H1 (cell line): ENCODE results near the gene SMIM1. TPM values are rescaled to one million over a fixed set of nuclear protein-coding genes. Genes with fewer than 3 reads are reported as not detected.

Source experiments
- ASH2L ChIP-seq: fragments of 200-600, 300-600 bp; sonication (generic); IDR thresholded peaks from one replicate; pipeline ENCODE4 v1.7.1; 2017; ENCODE audit warnings: low read length
- RXRA ChIP-seq: IDR thresholded peaks from 2 replicates; pipeline ENCODE4 v1.6.1; 2011; ENCODE audit warnings: low read depth, mild to moderate bottlenecking, low read length, moderate library complexity; ENCODE audit not compliant: insufficient read depth
- polyA plus RNA-seq, 7 experiments: library from polyadenylated mRNA; depleted of rRNA in 3 of 7; stranded (reverse) in 5 of 7; unstranded in 2 of 7; fragments of >200 nt in 5 of 7; fragments of 200-250 nt in 2 of 7; gene quantifications; 1 replicate in 5 of 7; 2 replicates in 1 of 7; 4 replicates in 1 of 7; pipeline versions ENCODE4 v1.2.1 to v1.2.3, GENCODE V29; 2011 to 2013; ENCODE audit warnings: missing spikeins in 2 of 7, mixed read lengths in 2 of 7
- total RNA-seq: library from RNA; stranded (reverse); fragmentation: NEBNext Ultra II Directional; extraction: Animal tissue kit (Norgen Biotek cat#: 25700); gene quantifications from 2 replicates; pipeline ENCODE4 v1.2.1, GENCODE V29; 2021
- TF ChIP-seq, protein P1 (sequence below): IDR thresholded peaks from 2 replicates; pipeline ENCODE4 v1.6.1; 2012; ENCODE audit warnings: inconsistent platforms

SMIM1 gene
- total and polyA plus RNA-seq, 2 of the 8 experiments (the other 6 are each of a cell fraction or from before 2014, with no cell fraction given), result 7.7 to 9.7 TPM

DNA sequence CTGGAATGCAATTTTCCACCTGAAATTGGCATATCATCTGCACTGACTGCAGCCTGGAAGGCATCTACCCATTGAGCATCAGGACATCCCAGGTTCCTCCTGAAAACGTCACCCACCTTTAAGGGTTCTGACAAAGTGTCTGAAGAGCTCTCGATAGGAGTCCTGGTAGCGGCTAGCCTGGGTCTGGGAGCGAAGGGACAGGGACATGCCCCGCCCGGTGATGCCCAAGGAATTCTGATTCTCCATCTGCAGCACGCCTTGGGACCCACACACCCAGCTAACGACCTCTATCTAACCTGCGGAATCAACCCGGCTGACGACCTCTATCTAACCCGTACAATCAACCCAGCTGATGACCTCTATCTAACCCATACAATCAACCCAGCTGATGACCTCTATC lies 33.6 kb upstream of the SMIM1 start (continued):
- TF ChIP-seq, protein P1, sequence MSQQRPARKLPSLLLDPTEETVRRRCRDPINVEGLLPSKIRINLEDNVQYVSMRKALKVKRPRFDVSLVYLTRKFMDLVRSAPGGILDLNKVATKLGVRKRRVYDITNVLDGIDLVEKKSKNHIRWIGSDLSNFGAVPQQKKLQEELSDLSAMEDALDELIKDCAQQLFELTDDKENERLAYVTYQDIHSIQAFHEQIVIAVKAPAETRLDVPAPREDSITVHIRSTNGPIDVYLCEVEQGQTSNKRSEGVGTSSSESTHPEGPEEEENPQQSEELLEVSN, result no peak
- no peak for TF ChIP-seq RXRA
- no peak for TF ChIP-seq ASH2L
